ENCODE measurements around the gene TRDMT1.

The TRDMT1 gene

GRCh38 chr10:17174626-17175025 is 26.8 kb downstream of the TRDMT1 start:
- DNase-seq (ENCODE audit: low read depth): no peak

GRCh38 chr10:17171141-17171641 is 30.3 kb downstream of the TRDMT1 start:
- no peak for DNase-seq (ENCODE audit: low read depth)

- DNase-seq (ENCODE audit: low read depth): no peak
Measured at GRCh38 chr10:17169803-17170202, 31.7 kb downstream of the TRDMT1 start.

- DNase-seq (ENCODE audit: low read depth): no peak
Measured at GRCh38 chr10:17166699-17167098, 34.8 kb downstream of the TRDMT1 start.

- DNase-seq (ENCODE audit: low read depth): no peak
Measured at GRCh38 chr10:17162828-17163227, 38.6 kb downstream of the TRDMT1 start.

GRCh38 chr10:17161775-17162174 is 39.7 kb downstream of the TRDMT1 start:
- DNase-seq (ENCODE audit: low read depth): no peak

DNA sequence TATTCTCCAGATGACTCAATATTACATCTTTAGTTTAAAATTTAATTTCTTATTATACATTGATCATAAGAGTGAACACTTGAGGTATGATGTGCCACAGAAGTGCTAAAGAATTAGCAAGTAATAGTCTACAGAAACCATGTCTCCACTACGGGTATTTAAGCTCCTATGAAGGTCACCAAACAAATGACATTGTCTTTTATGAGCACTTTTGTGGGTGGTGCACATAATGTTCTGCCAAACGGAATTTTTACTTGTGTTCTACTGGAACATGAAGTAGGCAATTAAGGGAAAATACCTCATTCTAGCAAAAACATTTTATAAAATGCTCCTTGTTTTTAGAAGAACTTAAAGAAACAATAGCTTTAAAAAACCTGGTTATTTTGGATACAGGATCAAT is 44.4 kb downstream of the TRDMT1 start:
- no peak for DNase-seq (ENCODE audit: low read depth)

- no peak for DNase-seq (ENCODE audit: low read depth)
Measured at GRCh38 chr10:17155826-17156225, 45.6 kb downstream of the TRDMT1 start.

- DNase-seq (ENCODE audit: low read depth): no peak
Measured at GRCh38 chr10:17154116-17154515, 47.4 kb downstream of the TRDMT1 start.

- DNase-seq (ENCODE audit: low read depth): no peak
Measured at GRCh38 chr10:17153321-17153720, 48.2 kb downstream of the TRDMT1 start.

DNA sequence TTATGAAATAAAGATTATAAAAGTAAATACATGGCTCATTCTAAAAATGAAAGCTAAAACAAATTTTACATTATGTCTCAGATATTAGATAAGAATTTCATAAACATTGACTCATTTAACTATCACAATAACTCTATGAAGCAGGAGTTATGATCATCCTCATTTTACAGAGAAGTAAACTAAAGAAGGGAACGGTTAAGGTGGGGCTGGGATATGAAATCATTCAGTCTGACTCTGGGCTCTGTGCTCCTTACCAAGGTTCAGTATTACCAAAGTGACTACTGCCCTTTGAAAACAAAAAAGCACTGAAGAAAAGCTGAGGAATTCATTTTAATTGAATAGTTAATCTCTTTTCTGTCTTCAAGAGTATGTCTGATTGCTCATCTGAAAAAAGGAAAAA is 49.8 kb downstream of the TRDMT1 start:
- no peak for DNase-seq (ENCODE audit: low read depth)

DNA sequence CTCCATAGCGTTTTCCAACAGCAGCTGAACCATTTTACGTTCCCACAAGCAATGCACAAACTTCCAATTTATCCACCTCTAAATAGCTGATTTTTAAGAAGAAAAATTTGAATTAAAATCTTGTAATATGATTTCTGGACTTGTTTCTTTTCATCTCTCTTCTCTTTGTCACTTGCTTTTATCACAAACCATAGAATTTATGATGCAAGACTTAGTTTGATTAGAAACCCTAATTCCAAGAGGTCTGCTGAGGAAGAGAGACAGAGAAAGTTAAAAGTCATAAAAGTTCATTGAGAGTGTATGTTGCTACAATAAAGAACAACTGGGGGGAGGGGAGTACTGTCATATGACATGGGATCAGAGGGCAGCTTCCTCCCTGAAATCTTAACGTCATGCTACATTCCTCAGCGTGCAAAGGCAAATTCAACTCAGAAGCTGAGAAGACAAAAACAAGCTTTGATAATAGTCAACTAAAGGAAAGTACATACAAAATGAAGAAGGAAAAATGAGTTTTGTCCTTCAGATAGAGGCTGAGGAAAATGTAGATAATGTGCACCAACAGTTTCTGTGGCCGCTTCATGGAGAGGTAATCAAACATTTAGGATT is 53.5 kb downstream of the TRDMT1 start:
- no peak for DNase-seq (ENCODE audit: low read depth)

- DNase-seq (ENCODE audit: low read depth): no peak
Measured at GRCh38 chr10:17146892-17147291, 54.6 kb downstream of the TRDMT1 start.

DNA sequence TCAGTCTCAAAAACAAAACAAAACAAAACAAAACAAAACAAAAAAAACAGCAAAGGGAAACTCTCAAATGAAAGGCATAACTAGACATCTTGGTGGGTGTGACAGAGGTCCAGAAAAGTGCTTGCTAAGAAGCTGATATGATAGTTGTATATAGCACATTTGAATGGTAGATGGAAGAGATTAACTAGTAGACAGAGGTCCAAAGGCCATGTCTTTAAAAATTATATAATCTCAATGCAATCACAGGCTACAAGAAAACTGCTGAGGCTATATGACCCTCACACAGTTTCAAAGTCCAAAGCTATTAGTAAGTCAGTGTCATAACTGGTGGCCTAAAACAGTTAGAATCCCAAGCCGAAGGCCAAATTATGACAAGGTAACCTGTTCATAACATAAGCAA is 56.2 kb downstream of the TRDMT1 start:
- DNase-seq (ENCODE audit: low read depth): no peak

- DNase-seq (ENCODE audit: low read depth): no peak
Measured at GRCh38 chr10:17144757-17145156, 56.7 kb downstream of the TRDMT1 start.

DNA sequence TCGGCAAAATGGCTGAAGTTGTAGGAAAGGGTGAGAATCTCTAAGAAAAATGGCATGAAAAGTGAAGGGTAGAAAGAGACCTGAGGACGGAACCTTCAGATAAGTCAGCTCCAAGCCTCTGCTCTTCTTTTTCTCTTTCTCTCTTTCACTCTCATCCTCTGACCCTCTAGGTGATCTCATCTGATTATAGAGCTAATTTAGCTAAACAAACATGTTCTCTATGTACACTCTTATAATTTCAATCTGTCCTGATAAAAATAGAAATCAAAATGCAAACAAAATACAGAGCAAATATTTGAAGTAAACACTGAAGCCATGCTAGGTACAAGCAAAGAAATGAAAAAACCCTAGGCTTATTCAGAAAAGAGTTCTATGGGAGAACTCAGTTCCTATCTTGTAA is 57.4 kb downstream of the TRDMT1 start:
- no peak for DNase-seq (ENCODE audit: low read depth)

GRCh38 chr10:17143055-17143690 is 58.3 kb downstream of the TRDMT1 start:
- DNase-seq (ENCODE audit: low read depth): no peak

GRCh38 chr10:17141504-17142229 is 59.8 kb downstream of the TRDMT1 start:
- DNase-seq (ENCODE audit: low read depth): no peak

- DNase-seq (ENCODE audit: low read depth): no peak
Measured at GRCh38 chr10:17140386-17140761, 61.1 kb downstream of the TRDMT1 start.

DNA sequence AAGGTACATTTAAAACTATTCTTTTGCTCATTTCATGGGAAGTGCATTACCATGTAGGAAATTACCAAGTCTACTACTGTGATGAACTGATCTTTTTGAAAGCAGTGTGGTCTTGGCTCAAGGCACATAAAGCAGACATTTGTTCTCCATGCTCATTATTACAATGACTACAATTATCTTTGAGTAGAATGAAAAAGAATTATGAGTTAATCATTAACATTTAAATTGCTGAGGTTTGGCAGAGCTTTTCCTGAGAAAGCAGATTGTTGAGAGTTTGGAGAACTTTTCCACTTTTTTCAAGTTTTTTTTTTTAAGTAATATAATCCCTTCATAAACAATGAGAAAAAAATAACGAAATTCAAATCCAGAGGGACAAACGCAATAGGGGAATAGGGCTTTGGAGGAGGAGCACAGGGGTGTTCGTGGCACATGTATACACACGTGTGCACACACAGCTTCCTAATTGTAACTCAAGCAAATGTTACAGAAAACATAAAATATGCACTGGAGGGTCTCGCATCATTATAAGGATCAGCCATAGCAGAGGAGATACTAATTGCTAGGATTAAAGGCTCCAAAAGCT is 62.9 kb downstream of the TRDMT1 start:
- no peak for DNase-seq (ENCODE audit: low read depth)

GRCh38 chr10:17134737-17135260 is 66.7 kb downstream of the TRDMT1 start:
- DNase-seq (ENCODE audit: low read depth): no peak

DNA sequence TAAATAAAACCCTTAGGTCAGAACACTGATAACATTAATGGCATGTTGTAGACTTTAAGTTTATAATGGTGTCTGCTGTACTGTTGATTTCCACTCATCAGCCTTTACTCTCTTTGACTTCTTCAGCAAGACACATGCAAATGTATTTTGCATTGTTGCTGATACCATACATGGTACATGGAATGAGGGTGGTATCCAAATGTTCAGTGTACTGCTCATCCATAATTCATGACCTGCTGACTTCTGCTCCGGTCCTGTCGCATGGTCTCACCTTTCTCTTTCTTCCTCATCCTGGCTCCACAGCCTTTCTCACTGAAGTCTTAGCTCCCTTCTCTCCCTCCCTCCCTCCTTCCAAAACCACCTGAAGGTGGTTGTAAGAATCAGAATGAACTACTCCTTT is 67.2 kb downstream of the TRDMT1 start:
- no peak for DNase-seq (ENCODE audit: low read depth)

GRCh38 chr10:17129741-17130140 is 71.7 kb downstream of the TRDMT1 start, which contains the start of gene CUBN:
Gene CUBN (minus strand): TSS chr10:17129811. CDS start chr10:17129765, 46 bp downstream.
- no peak for DNase-seq (ENCODE audit: low read depth)

Measured in CMK (cell line).